ENCODE data around the gene ANKLE1. TPM values are rescaled to one million over a fixed set of nuclear protein-coding genes. Genes with fewer than 3 reads are reported as not detected.
A peak's percentile ranks its signal among the peaks of the same experiment; 100 is the strongest.

Gene ANKLE1
- polyA plus RNA-seq, 2 of the 4 experiments (the other 2 are of a cell fraction): 0.56 to 0.74 TPM

DNA sequence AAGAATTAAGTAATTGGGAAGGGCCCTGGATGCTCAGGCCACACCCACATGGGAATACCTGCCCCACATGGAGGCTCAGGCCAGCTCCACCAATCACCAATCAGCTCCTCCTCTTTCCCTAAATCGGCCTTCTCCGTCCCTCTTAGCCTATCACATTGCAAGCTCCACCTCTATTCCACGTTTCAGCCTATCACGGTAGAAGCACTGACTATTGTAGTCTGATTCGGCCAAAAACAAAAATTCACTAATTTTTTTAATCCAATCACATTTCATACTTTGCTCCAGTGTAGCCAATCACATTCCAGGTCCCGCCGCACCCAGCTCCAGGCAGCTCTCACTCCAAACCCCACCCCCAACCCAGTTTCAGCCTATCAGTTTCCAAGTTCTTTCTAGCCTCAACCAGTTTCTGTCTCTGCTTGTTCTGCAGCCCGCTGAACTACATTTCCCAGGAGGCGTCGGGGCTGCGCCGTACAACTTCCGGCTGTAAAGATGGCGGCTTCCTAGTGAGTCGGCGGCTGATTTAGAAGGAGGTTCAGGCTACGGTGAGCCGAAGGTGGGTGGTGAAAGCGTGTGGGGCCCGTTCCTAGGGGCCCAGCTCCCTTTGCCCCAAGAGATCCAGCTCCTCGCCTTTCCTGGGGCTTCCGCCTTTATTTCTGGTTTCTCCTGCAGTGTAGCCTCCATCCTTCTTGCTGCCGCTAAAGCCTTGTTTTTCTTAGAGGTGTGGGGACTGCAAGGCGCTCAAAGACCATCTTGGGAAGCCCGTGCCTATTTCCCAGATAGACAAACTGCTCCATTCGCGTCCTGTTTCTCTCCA, 14.5 kb upstream of the ANKLE1 start, which contains the start of gene BABAM1 (continued):
- TF ChIP-seq JUNB (IDR thresholded peaks at IDR 0.05) (no peak), HOXB13 (CRISPR knock-in tag; IDR thresholded peaks at IDR 0.05; ENCODE audit: low read depth) (peak; percentile 95), HEYL (CRISPR knock-in tag; IDR thresholded peaks at IDR 0.05) (peak; percentile 88), MAFK (IDR thresholded peaks at IDR 0.05; ENCODE audit: partially characterized antibody) (no peak), BHLHE40 (IDR thresholded peaks at IDR 0.05; ENCODE audit: low read depth, low read length) (no peak), MAX (IDR thresholded peaks at IDR 0.05) (no peak), ZC3H11A (IDR thresholded peaks at IDR 0.05) (no peak), CHD2 (IDR thresholded peaks at IDR 0.05; ENCODE audit: low read length, partially characterized antibody) (no peak), SREBF2 (IDR thresholded peaks at IDR 0.05) (no peak), RAD21 (conservative IDR thresholded peaks at IDR 0.05 in 1 of 2, IDR thresholded peaks at IDR 0.05 in 1 of 2) (no peak), RARB (CRISPR knock-in tag; IDR thresholded peaks at IDR 0.05) (no peak), EHMT2 (IDR thresholded peaks at IDR 0.05; ENCODE audit: low read depth) (no peak), ZNF302 (CRISPR knock-in tag; IDR thresholded peaks at IDR 0.05) (peak; percentile 79), CBX8 (IDR thresholded peaks at IDR 0.05) (no peak), PHF8 (IDR thresholded peaks at IDR 0.05; ENCODE audit: borderline replicate concordance, low read depth) (no peak), KDM5A (IDR thresholded peaks at IDR 0.05) (peak; percentile 95), TFCP2L1 (CRISPR knock-in tag; IDR thresholded peaks at IDR 0.05) (no peak), GATA3 (IDR thresholded peaks at IDR 0.05; ENCODE audit: borderline replicate concordance) (no peak), MYC (IDR thresholded peaks at IDR 0.05; ENCODE audit: borderline replicate concordance, low read length) (no peak), JUN (IDR thresholded peaks at IDR 0.05) (peak in 1 of 2 experiments; percentile 49; a peak in 1 of 5 replicates), FOSB (CRISPR knock-in tag; IDR thresholded peaks at IDR 0.05) (no peak), CHD4 (IDR thresholded peaks at IDR 0.05; ENCODE audit: borderline replicate concordance) (no peak), BCL3 (IDR thresholded peaks at IDR 0.05) (no peak)
- TF ChIP-seq, protein P1, sequence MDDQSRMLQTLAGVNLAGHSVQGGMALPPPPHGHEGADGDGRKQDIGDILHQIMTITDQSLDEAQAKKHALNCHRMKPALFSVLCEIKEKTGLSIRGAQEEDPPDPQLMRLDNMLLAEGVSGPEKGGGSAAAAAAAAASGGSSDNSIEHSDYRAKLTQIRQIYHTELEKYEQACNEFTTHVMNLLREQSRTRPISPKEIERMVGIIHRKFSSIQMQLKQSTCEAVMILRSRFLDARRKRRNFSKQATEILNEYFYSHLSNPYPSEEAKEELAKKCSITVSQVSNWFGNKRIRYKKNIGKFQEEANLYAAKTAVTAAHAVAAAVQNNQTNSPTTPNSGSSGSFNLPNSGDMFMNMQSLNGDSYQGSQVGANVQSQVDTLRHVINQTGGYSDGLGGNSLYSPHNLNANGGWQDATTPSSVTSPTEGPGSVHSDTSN (IDR thresholded peaks at IDR 0.05): peak; percentile 88
- TF ChIP-seq, protein P2, sequence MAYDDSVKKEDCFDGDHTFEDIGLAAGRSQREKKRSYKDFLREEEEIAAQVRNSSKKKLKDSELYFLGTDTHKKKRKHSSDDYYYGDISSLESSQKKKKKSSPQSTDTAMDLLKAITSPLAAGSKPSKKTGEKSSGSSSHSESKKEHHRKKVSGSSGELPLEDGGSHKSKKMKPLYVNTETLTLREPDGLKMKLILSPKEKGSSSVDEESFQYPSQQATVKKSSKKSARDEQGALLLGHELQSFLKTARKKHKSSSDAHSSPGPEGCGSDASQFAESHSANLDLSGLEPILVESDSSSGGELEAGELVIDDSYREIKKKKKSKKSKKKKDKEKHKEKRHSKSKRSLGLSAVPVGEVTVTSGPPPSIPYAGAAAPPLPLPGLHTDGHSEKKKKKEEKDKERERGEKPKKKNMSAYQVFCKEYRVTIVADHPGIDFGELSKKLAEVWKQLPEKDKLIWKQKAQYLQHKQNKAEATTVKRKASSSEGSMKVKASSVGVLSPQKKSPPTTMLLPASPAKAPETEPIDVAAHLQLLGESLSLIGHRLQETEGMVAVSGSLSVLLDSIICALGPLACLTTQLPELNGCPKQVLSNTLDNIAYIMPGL (CRISPR knock-in tag; IDR thresholded peaks at IDR 0.05; ENCODE audit: borderline replicate concordance): no peak
- TF ChIP-seq, protein P3, sequence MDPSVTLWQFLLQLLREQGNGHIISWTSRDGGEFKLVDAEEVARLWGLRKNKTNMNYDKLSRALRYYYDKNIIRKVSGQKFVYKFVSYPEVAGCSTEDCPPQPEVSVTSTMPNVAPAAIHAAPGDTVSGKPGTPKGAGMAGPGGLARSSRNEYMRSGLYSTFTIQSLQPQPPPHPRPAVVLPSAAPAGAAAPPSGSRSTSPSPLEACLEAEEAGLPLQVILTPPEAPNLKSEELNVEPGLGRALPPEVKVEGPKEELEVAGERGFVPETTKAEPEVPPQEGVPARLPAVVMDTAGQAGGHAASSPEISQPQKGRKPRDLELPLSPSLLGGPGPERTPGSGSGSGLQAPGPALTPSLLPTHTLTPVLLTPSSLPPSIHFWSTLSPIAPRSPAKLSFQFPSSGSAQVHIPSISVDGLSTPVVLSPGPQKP (IDR thresholded peaks at IDR 0.05; ENCODE audit: low read depth, low read length): no peak

Measured in A549 (cell line).